A549 (cell line): Measurements from ENCODE around the gene ROR2. TPM values are rescaled to one million over a fixed set of nuclear protein-coding genes. Genes with fewer than 3 reads are reported as not detected.
"Not testable (repeated sequence)": the region's sequence is repeated elsewhere in the genome, so short reads cannot be mapped to it uniquely, and the experiment has no call there.

Experiments used
- ATAC-seq, 2 experiments: fragments of 200-7000 bp in 1 of 2; fragments of >200 bp in 1 of 2; cut with Nextera tagmentation in 1 of 2; cut with Tn5 transposase in 1 of 2; 3 replicates each; pipeline versions ENCODE4 v1.8.0 to v1.9.1; 2018 to 2020; ENCODE audit warnings: mild to moderate bottlenecking in 1 of 2, moderate library complexity in 1 of 2
- CTCF ChIA-PET: fragments of 300-600 bp; sonication (Branson Sonifier 250); formaldehyde crosslinking; extraction: SDS; loops from one replicate; lab custom pipeline; 2021; ENCODE audit warnings: antibody characterized with exemption, inconsistent platforms; lab: Yijun Ruan, JAX
- POLR2A ChIA-PET: fragments of 350-600 bp; formaldehyde crosslinking; extraction: SDS; loops from one replicate; lab custom pipeline; 2021; ENCODE audit warnings: antibody characterized with exemption, inconsistent platforms; lab: Yijun Ruan, JAX
- DNase-seq, 2 experiments: peaks; one replicate each; pipeline versions ENCODE4 v3.0.0 to v3.0.0-alpha.2; 2011 to 2016; ENCODE audit warnings: low read depth in 1 of 2, low spot score in 1 of 2
- FAIRE-seq: peaks from 2 replicates; lab custom pipeline; 2011; peaks lifted over from hg19 to GRCh38; lab: Jason Lieb, UNC
- H3K27ac ChIP-seq, 2 experiments: fragments of >200 bp; sonication (Bioruptor Twin); formaldehyde crosslinking; 3 replicates each; pipeline ENCODE4 v1.5.1; 2016 to 2017
- H3K4me1 ChIP-seq: fragments of >200 bp; sonication (Bioruptor Twin); formaldehyde crosslinking; 3 replicates; pipeline ENCODE4 v1.6.1; 2016
- H3K4me2 ChIP-seq: fragments of >200 bp; sonication (Bioruptor Twin); formaldehyde crosslinking; 3 replicates; pipeline ENCODE4 v1.6.1; 2016
- H3K4me3 ChIP-seq: fragments of >200 bp; sonication (Bioruptor Twin); formaldehyde crosslinking; 3 replicates; pipeline ENCODE4 v1.5.1; 2016
- H3K9me3 ChIP-seq: fragments of >200 bp; sonication (Bioruptor Twin); formaldehyde crosslinking; 3 replicates; pipeline ENCODE4 v1.6.1; 2016
- CBX2 ChIP-seq: fragments of 200-600 bp; sonication (generic); IDR thresholded peaks from 2 replicates; pipeline ENCODE4 v1.6.1; 2016; ENCODE audit warnings: low read depth, mild to moderate bottlenecking, borderline replicate concordance
- CBX8 ChIP-seq: fragments of 200-600 bp; sonication (generic); IDR thresholded peaks from 2 replicates; pipeline ENCODE4 v1.6.1; 2016
- CHD4 ChIP-seq: fragments of 200-600 bp; sonication (generic); IDR thresholded peaks from 2 replicates; pipeline ENCODE4 v1.6.1; 2016; ENCODE audit warnings: antibody characterized with exemption, mild to moderate bottlenecking, borderline replicate concordance
- EHF ChIP-seq: fragments of 250-450 bp; sonication (Bioruptor Pico); IDR thresholded peaks from 2 replicates; pipeline ENCODE4 v1.5.0; 2020; ENCODE audit warnings: mild to moderate bottlenecking
- FOSL2 ChIP-seq, 2 experiments: fragments of 450-650 bp in 1 of 2; fragments of >200 bp in 1 of 2; sonication (Bioruptor Twin) in 1 of 2; formaldehyde crosslinking; IDR thresholded peaks; 2 replicates each; pipeline versions ENCODE4 v1.5.0 to v1.6.1; 2016 to 2020; ENCODE audit warnings: mild to moderate bottlenecking in 1 of 2, moderate library complexity in 1 of 2
- HEYL ChIP-seq: fragments of 250-450 bp; sonication (Bioruptor Pico); IDR thresholded peaks from 2 replicates; pipeline ENCODE4 v1.8.0; 2021; ENCODE audit warnings: mild to moderate bottlenecking, moderate library complexity
- HOXB13 ChIP-seq: fragments of 250-450 bp; sonication (Bioruptor Pico); IDR thresholded peaks from 2 replicates; pipeline ENCODE4 v1.5.0; 2020; ENCODE audit warnings: low read depth, mild to moderate bottlenecking, moderate library complexity
- HOXB5 ChIP-seq: fragments of 250-450 bp; sonication (Bioruptor Pico); IDR thresholded peaks from 2 replicates; pipeline ENCODE4 v1.5.0; 2020; ENCODE audit warnings: mild to moderate bottlenecking, moderate library complexity
- JUNB ChIP-seq: fragments of >200 bp; sonication (Bioruptor Twin); formaldehyde crosslinking; IDR thresholded peaks from 2 replicates; pipeline ENCODE4 v1.6.1; 2016
- MAFK ChIP-seq: fragments of 450-650 bp; IDR thresholded peaks from 2 replicates; pipeline ENCODE4 v1.6.1; 2014; ENCODE audit not compliant: partially characterized antibody
- MYC ChIP-seq: IDR thresholded peaks from 2 replicates; pipeline ENCODE4 v1.6.1; 2012; ENCODE audit warnings: mild to moderate bottlenecking, inconsistent platforms, low read length, improper control_type of control experiment, borderline replicate concordance
- SMC3 ChIP-seq: fragments of >200 bp; sonication (Bioruptor Twin); formaldehyde crosslinking; IDR thresholded peaks from 3 replicates; pipeline ENCODE4 v1.6.1; 2018; ENCODE audit warnings: inconsistent platforms
- ZNF302 ChIP-seq: fragments of 250-450 bp; sonication (Bioruptor Pico); IDR thresholded peaks from 2 replicates; pipeline ENCODE4 v1.9.0; 2021; ENCODE audit warnings: inconsistent platforms, mild to moderate bottlenecking, moderate library complexity
- WGBS: methylation state at CpG from one replicate; pipeline ENCODE4 v1.1.6; 2017; ENCODE audit errors: missing lambda C conversion rate; 5-methylcytosine and 5-hydroxymethylcytosine counted together
- polyA plus RNA-seq, 4 experiments: library from polyadenylated mRNA; depleted of rRNA in 3 of 4; stranded (reverse); fragments of >200 nt; fragmentation: RNase III in 1 of 4; extraction: RNeasy Plus Mini Kit Qiagen cat#74134 plus additional on column Dnase treatment in 1 of 4; gene quantifications; 2 replicates in 3 of 4; 3 replicates in 1 of 4; pipeline ENCODE4 v1.2.3, GENCODE V29; 2011 to 2017
- TF ChIP-seq, protein P1 (sequence below): IDR thresholded peaks from 2 replicates; pipeline ENCODE4 v1.6.1; 2012; ENCODE audit warnings: low read depth, borderline replicate concordance

Gene ROR2
- polyA plus RNA-seq, 2 of the 4 experiments (the other 2 are of a cell fraction): 0.12 to 0.53 TPM

DNA sequence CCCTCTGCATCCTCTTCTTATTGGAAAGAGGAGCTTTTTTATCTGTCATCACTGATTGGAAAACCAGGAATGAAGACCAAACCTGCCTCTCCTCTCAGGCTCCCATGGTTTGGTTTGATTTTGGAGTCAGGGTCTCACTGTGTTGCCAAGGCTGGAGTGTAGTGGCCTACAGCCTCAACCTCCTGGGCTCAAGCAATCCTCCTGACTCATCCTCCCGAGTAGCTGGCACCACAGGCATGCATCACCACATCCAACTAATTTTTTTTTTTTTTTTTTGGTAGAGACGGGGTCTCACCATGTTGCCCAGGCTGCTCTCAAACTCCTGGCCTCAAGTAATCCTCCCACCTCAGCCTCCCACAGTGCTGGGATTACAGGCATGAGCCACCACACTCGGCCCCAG, 40.8 kb downstream of the ROR2 start:
- H3K9me3 ChIP-seq, ATAC-seq, H3K4me2 ChIP-seq, H3K27ac ChIP-seq, H3K4me3 ChIP-seq, FAIRE-seq, DNase-seq, H3K4me1 ChIP-seq: not testable (repeated sequence)
- 45% methylated on average over 3 of the region's 3 CpGs for WGBS
- POLR2A ChIA-PET: interaction anchor here (0.6 kb wide), 1 partner anchor 35 kb away, joined by 3 read pairs; no protein-coding TSS in a partner anchor
- CTCF ChIA-PET: interaction anchor here (0.6 kb wide), 1 partner anchor 188 kb away, joined by 3 read pairs; no protein-coding TSS in a partner anchor

DNA sequence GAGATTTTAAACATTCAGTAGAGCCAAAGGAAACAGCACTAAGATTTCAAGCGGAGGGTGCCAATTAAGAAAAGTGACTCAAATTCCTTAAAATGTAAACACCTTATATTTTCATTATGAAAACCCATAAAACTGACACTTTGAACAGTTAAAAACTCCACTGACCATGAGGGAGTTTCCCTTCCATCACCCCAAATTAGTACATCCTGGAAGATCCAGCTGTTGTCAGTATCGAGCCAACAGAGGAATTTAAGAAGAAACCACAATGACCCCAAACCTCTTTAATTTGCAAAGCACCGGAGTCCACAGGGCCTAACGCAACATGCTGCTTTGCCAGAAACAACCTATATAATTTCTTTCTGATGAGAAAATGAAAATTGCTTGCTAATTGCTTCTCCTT, 41.3 kb downstream of the ROR2 start:
- ATAC-seq: no peak
- POLR2A ChIA-PET: no interaction called here
- no peak for FAIRE-seq
- Histone ChIP-seq H3K4me2 (no peak overlapping the region), H3K9me3 (no peaks in the 10 kb centered on the region), H3K4me1 (no peaks in the 10 kb centered on the region), H3K27ac (no peak overlapping the region), H3K4me3 (no peak overlapping the region)
- 82% methylated on average over 4 of the region's 4 CpGs for WGBS
- DNase-seq: no peak
- no peak for TF ChIP-seq CBX8
- TF ChIP-seq HOXB5 (CRISPR knock-in tag): no peak
- TF ChIP-seq HOXB13 (CRISPR knock-in tag): no peak
- no peak for TF ChIP-seq HEYL (CRISPR knock-in tag)
- TF ChIP-seq, protein P1, sequence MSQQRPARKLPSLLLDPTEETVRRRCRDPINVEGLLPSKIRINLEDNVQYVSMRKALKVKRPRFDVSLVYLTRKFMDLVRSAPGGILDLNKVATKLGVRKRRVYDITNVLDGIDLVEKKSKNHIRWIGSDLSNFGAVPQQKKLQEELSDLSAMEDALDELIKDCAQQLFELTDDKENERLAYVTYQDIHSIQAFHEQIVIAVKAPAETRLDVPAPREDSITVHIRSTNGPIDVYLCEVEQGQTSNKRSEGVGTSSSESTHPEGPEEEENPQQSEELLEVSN: no peak
- no peak for TF ChIP-seq CHD4
- TF ChIP-seq FOSL2 (IDR thresholded peaks at IDR 0.05): no peak
- TF ChIP-seq FOSL2 (CRISPR knock-in tag; IDR thresholded peaks at IDR 0.05): no peak
- no peak for TF ChIP-seq CBX2
- TF ChIP-seq MYC: no peak
- CTCF ChIA-PET: interaction anchor here (1.9 kb wide), 1 partner anchor 10 kb away, joined by 4 read pairs; no protein-coding TSS in a partner anchor

- no peaks in the 10 kb centered on the region for H3K9me3 ChIP-seq
- ATAC-seq (no peak), FAIRE-seq (no peak), DNase-seq (no peak)
- WGBS: 45% methylated on average over 2 of the region's 2 CpGs
- H3K4me1 ChIP-seq: no peaks in the 10 kb centered on the region
- TF ChIP-seq SMC3: no peak
- TF ChIP-seq EHF (CRISPR knock-in tag): no peak
- no peak overlapping the region for H3K4me3 ChIP-seq
- CTCF ChIA-PET: interaction anchor here (1.9 kb wide), 1 partner anchor 10 kb away, joined by 4 read pairs; no protein-coding TSS in a partner anchor
- H3K27ac ChIP-seq: no peak overlapping the region
- POLR2A ChIA-PET: no interaction called here
- no peak overlapping the region for H3K4me2 ChIP-seq
Observed at GRCh38 chr9:91908293-91908623, 41.8 kb downstream of the ROR2 start.

DNA sequence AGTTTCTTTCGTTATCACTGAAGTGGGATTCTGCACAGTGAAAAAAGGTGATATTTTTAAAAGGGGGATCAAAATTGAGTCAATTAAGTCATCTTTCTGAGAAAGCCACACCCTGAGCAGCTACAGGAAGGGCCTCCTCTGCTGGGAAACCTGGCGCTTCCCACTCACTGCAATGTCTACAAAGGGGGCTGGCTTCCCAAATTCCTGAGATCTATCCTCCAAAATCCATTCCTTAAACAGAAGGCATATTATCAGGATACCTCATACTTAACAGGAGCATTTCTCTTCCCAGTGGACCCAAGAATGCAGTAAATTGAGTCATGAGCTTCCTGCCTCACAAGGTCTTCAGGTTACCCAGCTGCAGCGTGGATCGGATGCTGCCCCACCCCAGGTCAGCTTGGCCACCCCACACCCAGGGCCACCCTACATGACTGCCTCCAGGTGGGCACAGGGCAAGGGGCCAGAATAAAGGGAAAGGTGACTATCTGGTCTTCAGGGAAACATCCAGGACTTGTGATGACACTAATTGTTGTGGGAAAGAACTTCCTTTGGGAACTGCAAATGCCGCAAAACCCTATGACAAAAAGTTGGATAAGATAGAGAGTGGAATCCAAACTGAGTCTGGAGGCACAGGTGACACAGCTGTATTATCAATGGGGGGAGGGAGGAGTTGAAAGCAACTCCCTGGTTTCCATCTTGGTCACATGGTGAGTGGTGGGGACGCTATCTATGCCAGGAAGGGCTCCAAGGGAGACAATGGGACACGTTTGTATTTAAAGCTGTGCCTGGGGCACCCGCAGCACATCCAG, 42.3 kb downstream of the ROR2 start:
- DNase-seq: no peak

GRCh38 chr9:91905991-91906469, 44.0 kb downstream of the ROR2 start:
- peak; percentile 66 to 86; a peak in 5 of 6 replicates for ATAC-seq

More for the DNA sequence above, 42.3 kb downstream of the ROR2 start:
- H3K27ac ChIP-seq: no peak overlapping the region
- 66% methylated on average over 8 of the region's 8 CpGs for WGBS
- H3K4me3 ChIP-seq: no peak overlapping the region
- H3K4me1 ChIP-seq: no peaks in the 10 kb centered on the region
- H3K9me3 ChIP-seq: no peaks in the 10 kb centered on the region
- FAIRE-seq: no peak
- no peak for TF ChIP-seq JUNB
- no peak for TF ChIP-seq HOXB5 (CRISPR knock-in tag)
- TF ChIP-seq, all 56 proteins: peak for 0
- ChIA-PET CTCF (interaction anchor here (1.9 kb wide), 1 partner anchor 11 kb away, joined by 4 read pairs; no protein-coding TSS in a partner anchor), POLR2A (no interaction called here)
- ATAC-seq: no peak
- H3K4me2 ChIP-seq: no peak overlapping the region

More at GRCh38 chr9:91905991-91906469, 44.0 kb downstream of the ROR2 start:
- Histone ChIP-seq H3K9me3 (no peaks in the 10 kb centered on the region), H3K4me3 (peak overlapping the region; percentile 39), H3K4me1 (no peaks in the 10 kb centered on the region), H3K27ac (peak overlapping the region in 1 of 2 experiments; percentile 19; a peak in 2 of 6 replicates), H3K4me2 (peak overlapping the region; percentile 78)
- no peak for FAIRE-seq
- TF ChIP-seq ZNF302 (no peak), MAFK (peak; percentile 97)
- DNase-seq: peak in 1 of 2 experiments; percentile 23
- ChIA-PET CTCF (interaction anchor here (1.3 kb wide), 1 partner anchor 44 kb away, joined by 5 read pairs; the partner anchor contains the start of gene ROR2), POLR2A (no interaction called here)
- WGBS: 8% methylated on average over 11 of the region's 11 CpGs
